Esophagus squamous epithelium (tissue), 5 donors: ENCODE results near the gene NPLOC4. TPM values are rescaled to one million over a fixed set of nuclear protein-coding genes. Genes with fewer than 3 reads are reported as not detected.

Source experiments
- DNase-seq: peaks from one replicate; lab custom pipeline; 2025; lab: John Stamatoyannopoulos, UW
- H3K27ac ChIP-seq, 4 donors: fragments of 200-600 bp; sonication (generic); one replicate each; pipeline ENCODE4 v1.5.1; 2016 to 2019; ENCODE audit warnings: mild to moderate bottlenecking in 1 of 4
- H3K27me3 ChIP-seq, 4 donors: fragments of 200-600 bp; sonication (generic); 1 replicate in 3 of 4; 2 replicates in 1 of 4; pipeline versions ENCODE4 v1.5.1 to v1.6.0; 2017 to 2021; ENCODE audit warnings: antibody characterized with exemption in 1 of 4
- H3K36me3 ChIP-seq, 3 donors: fragments of 200-600 bp; sonication (generic); one replicate each; pipeline ENCODE4 v1.5.1; 2016 to 2019
- H3K4me1 ChIP-seq, 3 donors: fragments of 200-600 bp; sonication (generic); one replicate each; pipeline ENCODE4 v1.5.1; 2017 to 2019
- H3K4me3 ChIP-seq, 4 donors: fragments of 200-600 bp; sonication (generic); 1 replicate in 3 of 4; 2 replicates in 1 of 4; pipeline ENCODE4 v1.5.1; 2016 to 2019; ENCODE audit warnings: mild to moderate bottlenecking in 2 of 4, moderate library complexity in 1 of 4
- H3K9me3 ChIP-seq, 3 donors: fragments of 200-600 bp; sonication (generic); one replicate each; pipeline ENCODE4 v1.5.1; 2016 to 2019
- CTCF ChIP-seq, 6 experiments: fragments of 450-650 bp in 4 of 6; fragments of 200-600 bp in 2 of 6; sonication (generic) in 2 of 6; IDR thresholded peaks; one replicate each; pipeline ENCODE4 v1.5.1; 2016 to 2019; ENCODE audit warnings: antibody characterized with exemption in 6 of 6, mild to moderate bottlenecking in 4 of 6, moderate library complexity in 4 of 6
- POLR2A ChIP-seq, 4 donors: fragments of 450-650 bp; IDR thresholded peaks; one replicate each; pipeline ENCODE4 v1.6.1; 2017; ENCODE audit warnings: antibody characterized with exemption in 4 of 4, mild to moderate bottlenecking in 4 of 4, moderate library complexity in 3 of 4
- WGBS, 2 donors: methylation state at CpG; one replicate each; pipeline ENCODE4 v1.1.5; 2018; 5-methylcytosine and 5-hydroxymethylcytosine counted together
- intact Hi-C: fragments of 100-400 bp; cut with DNase I; formaldehyde crosslinking; loops from one replicate; pipeline ENCODE4 v1.15.0; 2022
- total RNA-seq, 4 donors: library from RNA; depleted of rRNA; stranded (reverse); fragments of >200 nt; gene quantifications; one replicate each; pipeline ENCODE4 v1.1.0, GENCODE V29; 2016
- donor health status: DM: yes; HTN: yes; CAD: no.

The NPLOC4 gene
- total RNA-seq, 4 donors from 2014 or later, result 49.0 to 80.9 (median 62.4) TPM

- TF ChIP-seq CTCF (IDR thresholded peaks at IDR 0.05) (peak in 5 of 6 experiments; percentile 11 to 56 (median 30)), POLR2A (IDR thresholded peaks at IDR 0.05) (no peak)
- Histone ChIP-seq H3K27ac (peak overlapping the region; percentile 79 to 98 (median 93)), H3K36me3 (peaks cover 31 to 60% (median 36%) of the 10 kb centered on the region in 3 donors), H3K9me3 (no peaks in the 10 kb centered on the region), H3K4me1 (peaks cover 30 to 61% (median 42%) of the 10 kb centered on the region in 3 donors), H3K27me3 (no peaks in the 10 kb centered on the region), H3K4me3 (peak overlapping the region; percentile 87 to 97 (median 91))
- no peak for DNase-seq
- intact Hi-C loops, result no loop called here
- 38 to 58% methylated on average over 6 to 13 of the region's 18 CpGs for WGBS, 2 donors
Measured at GRCh38 chr17:81667754-81668153, 30.8 kb upstream of the NPLOC4 start.

GRCh38 chr17:81666342-81667191, 29.7 kb upstream of the NPLOC4 start, which contains the start of the genes CCDC137 and OXLD1:
Gene CCDC137, plus strand, starts transcription at chr17:81666737. Its CDS starts 30 bp downstream, at chr17:81666767.
Gene OXLD1, minus strand, starts transcription at chr17:81666605. Its CDS starts 28 bp downstream, at chr17:81666577.
- WGBS, 2 donors, result 0% methylated on average over 4 to 5 of the region's 96 CpGs
- TF ChIP-seq POLR2A (IDR thresholded peaks at IDR 0.05) (peak in 3 of 4 donors; percentile 65 to 91 (median 87)), CTCF (IDR thresholded peaks at IDR 0.05) (no peak)

GRCh38 chr17:81666092-81666341, 29.1 kb upstream of the NPLOC4 start:
- WGBS, 2 donors, result 0 to 4% methylated on average over 1 to 5 of the region's 16 CpGs

More at GRCh38 chr17:81666342-81667191, 29.7 kb upstream of the NPLOC4 start, which contains the start of the genes CCDC137 and OXLD1:
- intact Hi-C loops, result no loop called here
- Histone ChIP-seq H3K4me1 (peaks cover 30 to 63% (median 42%) of the 10 kb centered on the region in 3 donors), H3K4me3 (peak within 1 kb of the TSS; percentile 87 to 97 (median 91)), H3K27me3 (no peaks in the 10 kb centered on the region), H3K9me3 (no peaks in the 10 kb centered on the region), H3K27ac (peak within 1 kb of the TSS; percentile 92 to 98 (median 94)), H3K36me3 (peaks cover 19 to 48% (median 24%) of the 10 kb centered on the region in 3 donors)
- DNase-seq, result peak; percentile 75

GRCh38 chr17:81665205-81666091, 28.5 kb upstream of the NPLOC4 start:
- no peak for DNase-seq
- H3K4me1 ChIP-seq, result peaks cover 30 to 74% (median 42%) of the 10 kb centered on the region in 3 donors
- peak overlapping the region; percentile 87 to 97 (median 91) for H3K4me3 ChIP-seq
- peak overlapping the region; percentile 92 to 98 (median 94) for H3K27ac ChIP-seq
- no peaks in the 10 kb centered on the region for H3K27me3 ChIP-seq
- TF ChIP-seq CTCF (IDR thresholded peaks at IDR 0.05), result no peak
- TF ChIP-seq POLR2A (IDR thresholded peaks at IDR 0.05), result no peak
- H3K36me3 ChIP-seq, result peaks cover 16 to 37% (median 17%) of the 10 kb centered on the region in 3 donors
- WGBS, 2 donors, result 11 to 41% methylated on average over 6 to 9 of the region's 30 CpGs
- intact Hi-C loops, result no loop called here
- no peaks in the 10 kb centered on the region for H3K9me3 ChIP-seq

More at GRCh38 chr17:81666092-81666341, 29.1 kb upstream of the NPLOC4 start:
- no peaks in the 10 kb centered on the region for H3K27me3 ChIP-seq
- H3K9me3 ChIP-seq, result no peaks in the 10 kb centered on the region
- DNase-seq, result no peak
- peaks cover 30 to 69% (median 42%) of the 10 kb centered on the region in 3 donors for H3K4me1 ChIP-seq
- peaks cover 19 to 42% (median 20%) of the 10 kb centered on the region in 3 donors for H3K36me3 ChIP-seq
- intact Hi-C loops, result no loop called here
- peak overlapping the region; percentile 92 to 98 (median 94) for H3K27ac ChIP-seq
- no peak for TF ChIP-seq POLR2A (IDR thresholded peaks at IDR 0.05)
- no peak for TF ChIP-seq CTCF (IDR thresholded peaks at IDR 0.05)
- peak overlapping the region; percentile 87 to 97 (median 91) for H3K4me3 ChIP-seq
